HG02678 (cell line): ENCODE measurements around the gene RAET1G.
"Not testable (repeated sequence)": the region's sequence is repeated elsewhere in the genome, so short reads cannot be mapped to it uniquely, and the experiment has no call there.

ENCODE experiments used
- ATAC-seq: cut with Tn5 transposase; IDR thresholded peaks from one replicate; pipeline ENCODE4 v1.9.1; 2021; ENCODE audit warnings: mild to moderate bottlenecking, moderate library complexity; ENCODE audit not compliant: unreplicated experiment

RAET1G gene

GRCh38 chr6:149935246-149935645 lies 12.3 kb upstream of the RAET1G start:
- no peak for ATAC-seq

- no peak for ATAC-seq
Observed at GRCh38 chr6:149934249-149935156, 11.6 kb upstream of the RAET1G start.

GRCh38 chr6:149933461-149933860 lies 10.5 kb upstream of the RAET1G start:
- ATAC-seq = no peak

- no peak for ATAC-seq
Observed at GRCh38 chr6:149933036-149933435, 10.1 kb upstream of the RAET1G start.

GRCh38 chr6:149931501-149931900 lies 8.6 kb upstream of the RAET1G start:
- no peak for ATAC-seq

- no peak for ATAC-seq
Observed at GRCh38 chr6:149929422-149929821, 6.5 kb upstream of the RAET1G start.

GRCh38 chr6:149927025-149927424 lies 4.1 kb upstream of the RAET1G start:
- not testable (repeated sequence) for ATAC-seq

- ATAC-seq = peak; percentile 49
Observed at GRCh38 chr6:149925974-149926777, 3.3 kb upstream of the RAET1G start.

- ATAC-seq = no peak
Observed at GRCh38 chr6:149925253-149925973, 2.5 kb upstream of the RAET1G start.

GRCh38 chr6:149924933-149925252 lies 2.0 kb upstream of the RAET1G start:
- ATAC-seq = no peak

GRCh38 chr6:149924206-149924932 lies 1.4 kb upstream of the RAET1G start:
- no peak for ATAC-seq

GRCh38 chr6:149923327-149923986 lies 536 bp upstream of the RAET1G start:
- ATAC-seq = no peak

- ATAC-seq = not testable (repeated sequence)
Observed at GRCh38 chr6:149922091-149922490, 830 bp downstream of the RAET1G start.

GRCh38 chr6:149921361-149921760 lies 1.6 kb downstream of the RAET1G start:
- ATAC-seq = no peak

- ATAC-seq = no peak
Observed at GRCh38 chr6:149919834-149920225, 3.1 kb downstream of the RAET1G start.

GRCh38 chr6:149919126-149919833 lies 3.6 kb downstream of the RAET1G start:
- not testable (repeated sequence) for ATAC-seq

- ATAC-seq = no peak
Observed at GRCh38 chr6:149918151-149918905, 4.6 kb downstream of the RAET1G start.

GRCh38 chr6:149917679-149918078 lies 5.2 kb downstream of the RAET1G start:
- no peak for ATAC-seq
